Ishikawa (cell line): Measurements from ENCODE around the gene KCNN3.

ENCODE experiments used
- FOXM1 ChIP-seq: IDR thresholded peaks from 2 replicates; pipeline ENCODE4 v1.6.1; 2012; ENCODE audit warnings: low read depth, borderline replicate concordance
- TAF1 ChIP-seq: IDR thresholded peaks from 2 replicates; pipeline ENCODE4 v1.6.1; 2012; ENCODE audit warnings: low read depth, mild to moderate bottlenecking

DNA sequence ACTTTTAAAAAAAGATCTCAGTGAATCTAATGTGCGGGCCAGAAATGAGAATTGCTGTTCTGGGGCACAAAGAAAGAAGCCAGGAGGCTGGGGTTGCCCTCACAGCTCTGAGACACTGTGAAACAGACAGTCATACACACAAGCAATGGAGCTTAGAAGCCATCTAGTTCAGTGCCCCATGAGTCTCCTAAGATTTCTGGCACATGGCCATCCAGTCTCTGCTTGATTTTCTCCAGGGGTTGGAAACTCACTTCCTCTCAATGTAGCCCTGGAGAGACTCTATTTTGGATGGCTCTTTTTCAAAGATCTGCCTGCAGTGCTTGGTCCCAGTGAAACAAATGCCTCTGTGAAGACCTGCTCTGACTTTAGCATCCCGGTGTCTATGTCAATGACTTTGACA is 38.6 kb downstream of the KCNN3 start:
- no peak for TF ChIP-seq FOXM1
- no peak for TF ChIP-seq TAF1
